GM19351 (cell line): ENCODE results near the gene MAP3K9.

ENCODE experiments used
- ATAC-seq: cut with Tn5 transposase; IDR thresholded peaks from one replicate; pipeline ENCODE4 v1.9.1; 2021; ENCODE audit warnings: mild to moderate bottlenecking, moderate library complexity; ENCODE audit not compliant: unreplicated experiment

MAP3K9 gene

DNA sequence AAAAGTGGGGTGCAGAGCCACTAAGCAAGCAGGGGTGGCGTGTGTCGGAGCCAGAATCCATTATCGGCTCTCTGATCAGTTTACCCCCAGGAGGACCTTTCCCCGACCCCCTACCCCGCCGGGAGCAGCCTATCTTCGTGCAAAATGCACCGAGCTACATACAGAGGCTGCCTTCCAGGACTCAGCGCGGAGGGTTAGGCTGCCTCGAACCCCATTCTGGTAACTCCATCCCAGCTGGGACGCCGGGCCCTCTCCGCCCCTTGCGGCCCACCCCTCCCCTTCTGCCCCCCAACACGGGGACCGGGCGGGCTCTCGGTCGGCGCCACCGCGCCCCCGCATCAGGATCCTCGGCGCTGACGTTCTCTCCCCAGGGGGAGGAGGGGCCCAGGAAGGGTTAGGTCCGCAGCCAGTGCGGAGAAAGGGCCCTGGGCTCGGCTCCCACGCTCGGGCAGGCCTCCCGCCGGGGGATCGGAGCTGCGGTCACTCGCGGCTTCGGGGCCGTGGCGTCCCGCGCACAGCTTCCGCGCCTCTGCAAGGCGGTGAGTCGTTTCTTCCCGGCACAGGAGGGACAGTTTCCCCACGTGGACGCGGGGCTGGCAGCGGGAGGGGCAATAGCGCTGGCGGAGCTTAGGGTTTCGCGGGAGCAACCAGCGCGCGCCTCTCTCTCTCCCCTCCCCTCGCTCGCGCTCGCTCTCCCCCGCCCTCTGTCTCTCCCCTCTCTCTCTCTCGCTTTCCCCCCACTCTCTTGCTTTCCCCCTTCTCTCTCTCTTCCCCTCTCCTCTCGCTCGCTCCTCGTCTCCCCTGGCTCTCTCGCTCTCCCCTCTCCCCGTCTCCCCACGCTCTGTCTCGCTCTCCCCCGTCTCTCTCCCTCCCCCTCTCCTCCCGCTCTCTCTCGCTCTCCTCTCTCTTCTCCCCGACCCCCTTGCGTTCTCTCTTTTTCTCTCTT lies 12.5 kb upstream of the MAP3K9 start:
- no peak for ATAC-seq

DNA sequence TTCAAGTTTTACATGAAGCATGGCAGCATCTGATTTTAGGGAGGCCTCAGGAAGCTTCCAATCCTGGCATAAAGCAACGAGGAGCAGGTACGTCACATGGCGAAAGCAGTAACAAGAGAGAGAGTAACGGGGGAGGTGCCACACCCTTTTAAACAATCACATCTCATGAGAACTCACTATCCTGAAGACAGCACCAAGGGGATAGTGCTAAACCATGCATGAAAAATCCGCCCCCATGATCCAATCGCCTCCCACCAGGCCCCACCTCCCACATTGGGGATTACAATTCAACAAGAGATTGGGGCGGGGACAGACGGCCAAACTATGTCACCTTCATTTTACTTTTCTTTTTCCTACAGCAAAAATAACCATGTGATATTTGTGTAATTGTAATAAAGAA lies 7.2 kb upstream of the MAP3K9 start:
- ATAC-seq, result no peak

DNA sequence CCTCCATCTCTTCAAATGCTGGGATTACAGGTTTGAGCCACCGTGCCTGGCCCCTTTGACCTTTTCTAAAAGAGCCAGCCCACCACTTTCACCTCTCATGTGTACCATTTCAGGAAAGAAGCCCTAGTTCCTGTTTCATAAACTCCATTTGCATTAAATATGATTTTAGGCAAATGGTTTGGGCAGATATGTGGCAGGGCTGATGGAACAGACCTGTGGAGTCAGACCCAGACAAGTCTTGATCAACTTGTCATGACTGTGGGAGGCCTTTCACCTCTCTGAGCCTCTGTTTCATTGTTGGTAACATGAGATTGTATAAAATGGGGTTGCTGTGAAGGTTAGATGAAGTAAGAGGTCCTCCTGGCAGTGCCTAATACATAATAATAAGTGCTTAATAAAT lies 5.2 kb upstream of the MAP3K9 start:
- no peak for ATAC-seq

DNA sequence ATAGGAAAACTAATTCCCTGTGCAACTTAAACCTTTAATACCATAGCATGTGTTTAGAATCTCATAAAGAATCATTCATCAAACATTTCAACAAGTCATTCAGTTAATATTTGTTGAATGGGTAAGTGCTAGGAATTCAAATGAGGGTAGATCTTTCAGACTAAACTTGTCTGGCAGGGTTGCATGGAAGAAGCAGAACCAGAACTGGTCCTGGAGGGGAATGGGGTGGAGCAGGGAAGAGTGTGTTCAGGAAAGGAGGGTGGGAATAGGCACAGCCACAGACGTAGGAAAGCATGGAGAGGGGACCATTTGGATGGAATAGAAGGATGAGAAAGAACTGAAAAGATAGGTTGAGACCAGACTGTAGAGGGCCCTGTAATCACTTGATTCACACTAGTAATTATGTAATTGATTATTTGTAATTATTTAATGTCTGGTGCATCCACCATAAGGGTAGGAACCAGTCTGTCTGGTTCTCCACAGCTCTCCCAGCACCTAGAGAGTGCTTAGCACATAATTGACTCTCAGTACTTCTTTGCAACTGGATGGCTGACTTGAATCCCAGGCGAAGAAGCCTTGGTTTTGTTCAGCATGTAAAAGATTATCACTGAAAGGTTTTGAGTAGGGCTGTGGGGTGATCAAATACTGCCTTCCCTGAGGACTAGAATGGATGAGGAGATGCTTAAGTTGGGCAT lies 3.0 kb upstream of the MAP3K9 start:
- no peak for ATAC-seq

DNA sequence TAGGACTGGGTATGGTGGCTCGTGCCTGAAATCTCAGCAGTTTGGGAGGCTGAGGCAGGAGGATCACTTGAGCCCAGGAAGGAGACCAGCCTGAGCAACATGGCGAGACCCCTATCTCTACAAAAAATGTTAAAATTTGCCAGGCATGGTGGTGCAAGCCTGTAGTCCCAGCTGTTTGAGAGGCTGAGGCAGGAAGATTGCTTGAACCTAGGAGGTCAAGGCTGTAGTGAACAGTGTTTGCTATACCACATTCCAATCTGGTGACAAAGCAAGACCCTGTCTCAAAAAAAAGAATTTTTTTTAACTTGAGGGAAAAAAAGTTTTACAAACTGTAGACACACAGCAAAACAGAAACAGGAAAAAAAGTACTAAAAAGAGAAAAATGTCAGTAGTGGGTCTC lies 2.3 kb upstream of the MAP3K9 start:
- no peak for ATAC-seq

DNA sequence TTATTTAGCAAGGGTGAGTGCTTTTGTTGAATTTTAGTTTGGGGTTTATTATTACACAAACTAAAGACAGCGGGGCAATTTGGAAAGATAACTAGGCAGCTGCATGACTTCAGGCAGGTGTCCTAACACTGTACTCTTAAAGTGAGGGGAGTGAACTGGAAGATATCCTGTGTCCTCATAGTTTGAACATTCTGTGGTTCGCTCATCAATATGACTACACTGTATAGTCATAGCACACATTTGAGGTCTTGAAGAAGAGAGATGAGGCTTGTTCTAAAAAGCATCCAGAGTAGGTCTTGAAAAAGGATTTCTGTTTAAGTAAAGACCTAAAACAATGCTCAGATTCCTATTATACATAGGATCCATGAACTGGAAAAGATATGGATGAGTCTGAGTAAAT lies 1.7 kb upstream of the MAP3K9 start:
- ATAC-seq, result no peak

DNA sequence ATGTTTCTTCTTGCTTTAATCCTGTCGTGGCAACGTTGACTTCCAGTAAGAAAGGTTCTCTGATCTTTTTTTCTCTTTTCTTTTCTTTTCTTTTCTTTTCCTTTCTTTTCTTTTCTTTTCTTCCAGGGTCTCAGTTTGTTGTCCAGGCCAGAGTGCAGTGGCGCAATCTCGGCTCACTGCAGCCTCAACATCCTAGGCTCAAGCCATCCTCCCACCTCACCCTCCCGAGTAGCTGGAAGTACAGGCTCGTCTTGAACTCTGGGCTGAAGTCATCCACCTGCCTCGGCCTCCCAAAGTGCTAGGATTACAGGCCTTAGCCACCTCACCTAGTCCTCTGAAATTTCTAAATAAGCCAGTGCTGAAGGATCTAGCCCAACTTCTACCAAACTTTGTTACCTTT lies 1.3 kb upstream of the MAP3K9 start:
- no peak for ATAC-seq

DNA sequence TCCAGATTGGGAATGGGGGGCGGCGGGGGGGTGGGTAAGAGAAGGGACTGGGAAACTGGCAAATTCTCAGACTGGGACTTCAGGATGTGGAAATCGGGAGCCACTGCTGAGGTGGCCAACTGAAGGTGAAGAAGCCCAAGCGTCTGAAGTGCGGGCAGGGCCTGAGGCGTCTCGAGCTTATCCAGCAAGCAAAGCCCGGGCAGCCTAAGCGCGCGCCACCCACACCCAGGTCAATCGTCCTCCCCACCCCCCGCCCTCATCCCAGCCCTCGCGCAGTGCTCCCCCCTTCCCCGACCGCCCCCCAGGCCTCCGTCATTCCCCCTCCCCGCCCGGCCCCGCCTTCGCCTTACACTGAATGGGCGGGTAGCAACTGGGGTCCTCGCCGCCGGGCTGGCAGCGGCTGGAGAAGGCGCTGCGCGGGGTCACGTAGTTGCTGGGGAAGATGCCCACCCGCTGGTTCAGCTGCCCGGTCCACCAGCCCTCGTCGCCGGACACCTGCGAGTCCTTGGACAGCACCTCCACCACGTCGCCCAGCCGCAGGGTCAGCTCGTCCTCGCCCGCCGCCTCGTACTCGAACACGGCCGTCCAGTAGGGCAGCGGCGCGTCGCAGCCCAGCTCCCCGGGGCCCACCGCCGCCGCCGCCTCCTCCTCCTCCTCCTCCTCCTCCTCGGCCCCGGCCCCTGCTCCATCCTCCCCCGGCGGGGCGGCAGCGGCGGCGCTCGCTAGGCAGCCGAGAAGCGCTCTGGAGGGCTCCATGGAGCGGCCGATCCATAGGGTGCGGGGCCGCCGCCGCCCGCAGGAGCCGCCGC lies 693 bp downstream of the MAP3K9 start:
- ATAC-seq, result peak; percentile 12

DNA sequence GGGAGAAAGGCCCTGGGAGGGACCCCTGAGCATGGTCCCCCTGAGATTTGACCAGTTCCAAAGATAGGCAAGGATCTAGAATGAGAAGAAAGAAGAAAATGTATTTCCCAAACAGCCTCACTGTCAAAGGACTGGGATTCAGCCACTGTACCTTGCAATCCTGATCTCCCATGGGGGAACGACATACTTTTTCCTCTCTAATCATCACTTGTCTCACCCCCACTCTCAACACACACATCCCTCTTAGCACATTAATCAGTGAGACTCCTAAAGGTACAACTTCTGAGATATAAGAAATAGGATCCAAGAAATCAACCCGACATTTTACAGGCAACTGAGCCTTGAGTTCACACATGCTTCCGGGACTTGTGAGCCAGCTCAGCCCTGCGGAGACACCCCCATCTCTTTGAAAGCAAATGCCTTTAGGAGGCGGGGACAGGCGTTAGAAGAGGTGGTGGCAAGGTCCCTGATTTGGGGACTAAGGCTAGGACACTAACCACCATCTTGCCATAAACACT lies 1.4 kb downstream of the MAP3K9 start:
- ATAC-seq, result no peak

DNA sequence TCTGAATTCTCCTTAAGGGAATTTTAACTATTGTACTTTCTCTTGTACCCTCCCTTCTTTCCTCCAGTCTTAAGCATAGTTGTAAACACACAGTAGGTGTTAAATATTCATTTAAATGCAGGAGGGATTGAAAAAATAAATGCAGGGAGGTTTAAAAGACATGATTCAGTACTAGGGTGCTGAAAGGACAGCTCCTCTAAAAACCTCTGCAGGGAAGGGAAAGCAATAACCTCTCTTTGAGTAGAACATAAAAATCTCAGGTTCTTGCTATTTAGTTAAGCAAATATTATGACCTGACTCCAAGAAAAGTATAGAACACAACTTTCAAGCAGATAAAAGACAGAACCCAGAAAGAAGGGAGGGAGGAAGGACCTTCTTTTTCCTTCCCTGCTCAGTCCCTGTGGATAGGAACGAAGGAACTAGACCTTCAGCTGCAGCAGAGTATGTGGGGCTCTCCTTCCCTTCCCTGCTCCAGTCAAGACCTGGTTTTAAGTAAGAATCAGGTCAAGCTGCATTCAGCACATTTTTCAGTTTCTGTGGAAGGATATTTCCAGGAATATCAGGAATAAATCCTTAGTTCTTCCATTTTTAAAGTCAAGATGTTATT lies 4.7 kb downstream of the MAP3K9 start:
- ATAC-seq, result no peak

DNA sequence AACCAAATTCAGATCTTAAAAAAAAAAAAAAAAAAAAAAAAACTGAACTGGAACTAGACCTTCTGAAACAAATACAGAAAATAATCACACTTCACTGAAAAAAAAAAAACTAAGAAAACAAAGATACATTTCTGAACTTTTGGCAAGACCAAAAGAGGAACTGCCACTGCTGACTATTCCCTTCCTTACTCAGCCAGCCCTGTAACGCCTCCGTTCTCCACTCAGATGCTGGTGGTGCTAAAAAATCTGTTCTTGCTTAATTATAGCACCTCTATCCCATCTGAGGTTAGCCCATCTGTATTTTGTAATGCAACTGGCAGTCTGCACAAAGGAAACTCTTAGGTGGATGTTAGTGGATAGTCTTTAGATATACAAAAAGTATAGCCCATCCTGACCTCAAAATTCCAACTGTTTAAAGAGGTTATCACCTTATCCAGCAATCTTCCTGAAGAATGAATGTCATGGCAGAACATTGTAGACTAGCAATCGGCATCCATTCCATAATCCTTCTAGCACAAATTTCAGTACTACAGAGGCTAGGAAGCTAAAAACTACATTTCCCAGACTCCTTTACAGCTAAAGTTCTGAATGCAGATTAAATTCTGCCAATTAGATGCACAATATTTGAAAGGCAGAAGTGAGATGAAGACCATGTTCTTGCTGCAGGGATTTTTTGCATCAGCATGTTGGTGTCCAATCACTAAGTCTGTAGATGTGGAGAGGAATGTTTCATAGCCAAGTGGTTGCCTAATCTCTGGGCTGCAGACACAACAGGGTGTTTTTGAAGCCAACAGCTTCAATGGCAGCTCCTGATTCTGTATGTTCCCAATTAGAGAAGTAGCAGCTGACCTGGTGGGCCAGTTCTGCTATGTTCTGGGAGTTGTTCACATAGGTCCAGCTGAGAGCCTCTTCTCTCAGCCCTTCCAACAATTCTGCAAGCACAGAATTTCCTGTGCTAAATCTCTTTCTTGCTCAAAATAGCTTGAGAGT lies 5.7 kb downstream of the MAP3K9 start:
- ATAC-seq, result peak; percentile 82

DNA sequence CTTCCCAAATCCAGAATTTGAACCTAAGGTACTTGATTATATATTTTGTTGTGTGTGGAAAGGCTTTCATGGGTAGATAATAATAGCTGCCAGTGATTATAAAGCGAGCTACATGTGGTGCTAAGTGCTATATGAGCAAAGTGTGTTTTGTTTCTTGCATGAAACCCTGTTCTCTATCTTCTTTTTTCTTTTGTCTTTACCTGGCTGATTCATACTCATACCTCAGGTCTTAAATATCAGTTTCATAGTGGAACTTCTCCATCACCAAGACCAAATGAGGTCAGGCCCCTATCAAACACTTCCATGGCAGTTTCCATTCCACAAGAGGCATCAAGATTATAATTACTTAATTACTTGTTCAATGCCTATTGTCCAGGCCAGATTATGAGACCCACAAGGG lies 6.9 kb downstream of the MAP3K9 start:
- ATAC-seq, result no peak

DNA sequence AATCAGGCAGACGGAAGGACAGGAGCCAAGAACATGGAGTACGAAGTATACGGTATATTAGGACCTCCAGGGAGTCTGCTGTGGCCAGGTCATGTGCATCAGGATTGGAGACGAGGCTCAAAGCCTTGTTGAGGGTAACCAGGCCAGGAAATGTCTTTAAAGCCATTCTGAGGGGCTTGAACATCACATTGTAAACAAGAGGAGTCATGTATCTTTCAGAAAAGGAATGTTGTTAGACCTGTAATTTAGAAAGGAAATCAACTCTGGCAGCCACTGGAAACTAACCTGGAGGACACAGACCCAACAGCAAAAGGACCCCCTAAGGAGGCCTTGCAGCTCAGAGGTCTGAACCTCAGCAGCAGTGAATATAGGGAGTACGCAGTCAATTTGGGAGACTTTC lies 7.5 kb downstream of the MAP3K9 start:
- no peak for ATAC-seq

DNA sequence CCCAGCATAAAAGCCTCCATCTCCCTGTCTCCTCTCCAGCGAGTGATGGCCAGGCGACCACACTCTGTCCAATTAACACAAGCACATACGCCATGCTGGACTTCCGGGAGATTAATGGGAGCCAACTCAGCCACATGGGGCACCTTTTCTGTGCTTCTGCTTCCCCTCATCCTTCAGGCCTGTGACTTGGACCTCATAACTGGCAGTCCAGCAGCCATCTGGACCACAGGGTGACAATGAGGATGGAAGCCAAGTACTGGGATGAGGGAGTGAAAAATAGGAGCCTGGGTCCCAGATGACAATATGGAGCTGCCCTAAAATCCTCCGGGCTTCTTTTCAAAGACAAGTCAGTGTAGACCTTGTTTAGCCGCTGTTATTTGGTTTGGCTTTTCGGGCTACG lies 12.8 kb downstream of the MAP3K9 start:
- ATAC-seq, result no peak

DNA sequence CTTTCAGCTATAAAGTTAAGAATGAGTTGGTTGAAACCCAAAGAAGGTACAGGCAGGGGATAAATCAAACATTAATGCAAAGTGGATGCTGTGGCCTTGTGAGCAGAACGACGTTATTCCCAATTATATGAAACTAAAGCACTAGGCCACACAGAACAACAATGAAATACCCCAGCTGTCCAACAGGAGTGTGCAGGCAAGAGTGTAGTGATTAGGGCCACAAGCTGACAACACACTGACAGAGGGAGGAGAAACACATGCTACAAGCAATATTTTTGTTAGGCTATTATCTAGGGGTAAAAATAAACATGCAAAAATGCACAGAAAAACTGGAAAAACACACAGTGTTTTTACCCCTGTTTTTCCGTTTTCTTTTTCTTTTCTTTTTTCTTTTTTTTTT lies 15.0 kb downstream of the MAP3K9 start:
- no peak for ATAC-seq

DNA sequence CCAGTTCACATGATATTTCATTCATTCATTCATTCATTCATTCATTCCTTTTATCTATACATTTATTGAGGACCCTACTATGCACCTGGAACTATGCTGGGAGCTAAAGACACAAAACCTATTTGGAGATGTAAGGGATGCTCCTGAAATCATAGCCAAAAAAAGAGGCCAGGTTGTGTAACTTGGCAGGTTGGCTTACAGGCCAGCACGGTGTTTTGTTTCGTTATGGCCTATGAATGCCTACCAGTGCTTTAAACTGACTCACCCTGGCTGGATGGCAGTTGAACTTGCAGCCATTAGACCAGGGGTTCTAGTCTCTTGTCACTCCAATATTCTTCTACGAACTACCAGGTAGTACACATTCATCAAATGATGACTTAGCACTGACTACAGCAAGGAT lies 15.7 kb downstream of the MAP3K9 start:
- no peak for ATAC-seq

DNA sequence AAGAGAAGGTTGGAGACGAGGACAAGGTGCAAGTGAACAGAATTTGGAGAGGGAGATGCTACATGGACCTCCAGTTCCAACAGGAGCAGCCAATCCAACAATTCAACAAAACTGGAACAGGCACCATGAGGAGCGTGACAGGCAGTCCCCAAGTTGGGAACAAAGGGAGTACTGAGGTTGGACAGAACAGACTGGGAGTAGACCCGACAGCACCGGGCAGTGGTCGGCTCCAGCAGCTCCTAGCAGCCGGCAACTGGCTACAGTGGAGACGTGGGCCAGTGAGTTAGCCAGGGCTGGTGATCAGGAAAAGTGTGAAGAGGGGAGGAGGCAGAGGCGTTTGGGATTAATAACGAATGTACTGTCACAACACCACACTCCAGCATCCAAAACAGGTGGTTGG lies 16.4 kb downstream of the MAP3K9 start:
- ATAC-seq, result no peak

DNA sequence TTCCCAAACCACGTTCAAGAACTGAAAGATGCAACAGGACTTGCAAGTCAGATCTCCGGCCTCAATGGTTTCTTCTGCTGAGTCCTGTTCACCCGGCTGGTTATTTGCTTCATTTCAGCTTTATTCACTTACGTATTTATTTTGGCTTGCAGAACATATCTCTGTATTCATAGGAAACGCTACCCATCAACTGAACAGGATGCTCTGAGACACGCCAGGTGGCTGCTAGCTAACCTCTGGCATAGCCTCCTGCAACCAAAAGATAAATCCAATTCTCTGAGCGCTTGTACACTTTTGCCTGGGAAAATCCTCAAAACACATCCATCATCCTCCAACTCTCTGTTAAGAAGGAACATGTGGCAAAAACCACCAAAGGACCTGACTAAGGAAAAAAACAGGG lies 17.3 kb downstream of the MAP3K9 start:
- ATAC-seq, result no peak

DNA sequence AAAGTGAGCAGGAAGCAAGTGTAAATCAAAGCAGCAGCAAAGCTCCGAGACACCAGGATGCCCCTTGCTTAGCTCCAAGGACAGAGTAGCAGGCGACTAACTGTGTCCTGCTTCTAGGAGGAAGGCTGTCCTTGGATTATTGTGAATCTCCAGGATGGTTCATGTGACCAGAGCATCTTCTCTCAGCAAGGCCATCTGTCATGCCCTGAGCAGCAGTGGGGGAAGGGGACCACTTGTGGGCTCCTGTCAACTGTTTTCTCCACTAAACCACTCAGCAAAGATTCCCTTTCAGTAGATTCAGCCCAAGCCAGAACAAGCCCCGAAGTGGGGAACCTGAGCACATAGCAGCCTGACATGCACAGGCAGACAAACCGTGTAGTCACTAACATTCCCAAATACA lies 19.4 kb downstream of the MAP3K9 start:
- no peak for ATAC-seq

DNA sequence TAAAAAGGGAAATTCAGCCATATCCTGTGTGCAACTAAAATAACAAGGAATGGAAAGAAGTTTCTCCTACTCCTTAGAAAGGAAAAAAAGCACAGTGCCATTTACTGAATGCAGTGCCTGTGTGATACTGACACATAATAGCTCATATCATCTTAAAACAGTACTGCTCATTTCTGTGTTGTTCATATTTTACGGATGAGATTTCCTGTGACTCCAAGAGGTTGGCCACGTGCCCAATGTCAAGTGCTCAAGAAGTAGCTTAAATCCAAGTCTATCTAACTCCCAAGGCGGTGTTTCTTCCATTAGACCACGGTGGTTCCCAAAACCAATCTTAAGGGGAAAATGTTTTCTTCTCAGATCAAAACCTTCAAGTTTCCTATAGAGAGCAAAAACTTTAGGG lies 20.0 kb downstream of the MAP3K9 start:
- ATAC-seq, result no peak
